ENCODE measurements around the gene SOX5.

SOX5 gene

DNA sequence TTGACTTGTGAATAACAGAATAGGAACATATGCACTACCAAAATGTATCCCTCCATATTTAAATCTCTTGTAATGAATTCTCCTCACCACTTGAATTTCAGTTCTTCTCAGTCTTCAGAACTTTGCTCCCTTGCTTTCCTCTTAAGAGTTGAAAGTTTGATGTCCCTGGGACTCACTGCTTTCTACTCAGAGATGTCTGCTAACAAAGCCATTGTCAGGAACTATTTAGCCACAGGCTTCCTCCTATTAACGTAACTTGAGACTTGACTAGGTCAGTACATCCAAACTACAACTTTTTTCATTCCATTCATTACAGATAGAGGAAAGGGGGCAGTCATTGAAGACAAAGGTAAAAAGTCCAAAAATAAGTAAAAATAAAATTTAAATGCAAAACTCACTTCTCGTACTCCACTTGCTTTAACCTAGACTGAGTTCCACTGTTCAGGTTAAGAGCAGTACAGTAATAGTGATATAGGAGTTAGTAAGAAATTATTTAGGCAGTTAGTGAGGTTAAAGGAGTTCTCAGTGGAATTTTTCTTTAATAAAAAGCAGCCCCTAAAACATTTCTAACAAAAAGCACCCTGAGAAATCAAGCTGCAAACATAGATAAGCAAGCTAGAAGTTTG lies 364.2 kb downstream of the SOX5 start:
- DNase-seq: no peak

GRCh38 chr12:23581913-23582312 lies 367.6 kb downstream of the SOX5 start:
- no peak for DNase-seq

- no peak for DNase-seq
Observed at GRCh38 chr12:23579257-23579656, 370.2 kb downstream of the SOX5 start.

DNA sequence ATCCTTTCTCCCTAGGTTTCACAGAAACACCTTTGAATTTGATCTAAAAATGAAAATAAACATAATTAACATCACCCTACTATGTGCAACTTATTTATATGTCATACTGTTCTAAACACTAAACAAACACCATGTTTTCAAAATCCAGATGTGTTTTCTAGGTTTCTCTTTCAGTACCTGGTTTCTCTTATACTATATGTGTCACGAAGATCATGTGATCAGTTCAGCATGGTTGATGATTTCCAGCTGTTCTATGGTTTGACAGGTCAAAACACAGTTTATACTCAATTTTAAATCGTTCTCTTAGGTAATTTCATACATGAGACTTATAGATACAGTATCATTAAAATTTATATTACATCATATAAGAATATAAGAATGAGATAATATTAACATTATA lies 373.1 kb downstream of the SOX5 start:
- no peak for DNase-seq

- no peak for DNase-seq
Observed at GRCh38 chr12:23569356-23569755, 380.1 kb downstream of the SOX5 start.

DNA sequence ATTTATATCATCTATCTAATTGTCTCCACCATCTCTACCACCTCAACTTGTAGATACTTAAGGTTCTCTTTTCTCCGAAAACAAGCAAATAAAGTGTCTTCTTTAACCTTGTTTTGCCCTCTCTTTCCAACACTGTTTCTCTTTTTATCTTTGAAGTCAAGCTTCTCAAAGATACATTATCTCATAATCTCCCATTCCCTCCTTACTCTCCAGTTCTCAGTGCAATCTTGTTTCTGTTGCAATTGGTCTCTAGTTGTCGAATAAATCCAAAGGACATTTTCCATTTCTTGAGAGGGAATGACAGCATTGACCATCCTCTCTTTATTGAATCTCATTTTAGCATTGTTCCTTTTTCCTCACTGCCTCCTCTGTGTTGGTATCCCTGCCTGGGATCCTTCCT lies 383.3 kb downstream of the SOX5 start:
- no peak for DNase-seq

DNA sequence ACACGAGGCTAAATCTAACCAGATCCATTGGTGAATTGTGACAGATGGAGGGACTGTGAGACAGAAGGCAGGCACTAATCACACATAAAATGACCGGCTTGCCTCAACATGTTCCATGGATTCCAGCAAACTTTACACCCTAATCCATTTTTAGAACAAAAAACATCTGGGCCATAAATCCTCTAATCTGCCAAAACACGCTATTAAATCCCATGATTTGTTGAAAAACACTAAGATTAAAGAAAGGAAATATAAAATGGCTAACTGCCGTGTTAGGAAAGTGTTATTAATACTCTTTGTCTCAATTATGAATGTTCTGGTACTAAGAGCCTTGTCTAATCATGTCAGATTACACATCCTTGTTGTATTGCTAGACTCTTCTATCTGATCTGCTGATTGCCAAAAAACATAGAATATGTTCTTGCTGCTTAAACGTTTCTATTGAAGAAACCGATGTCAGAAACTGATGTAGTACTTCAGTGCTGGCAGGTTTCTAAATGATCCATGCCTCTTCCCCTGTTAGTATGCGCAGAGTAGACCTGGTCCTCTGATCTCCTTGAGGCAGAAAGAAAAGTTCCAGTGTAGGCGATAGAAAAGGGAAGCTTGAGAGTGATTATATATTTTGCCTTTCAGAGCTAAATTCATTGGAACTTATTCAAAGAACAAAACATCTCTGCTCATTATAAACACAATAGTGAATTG lies 384.9 kb downstream of the SOX5 start:
- DNase-seq: no peak

GRCh38 chr12:23561364-23562345 lies 387.8 kb downstream of the SOX5 start:
- no peak for DNase-seq

DNA sequence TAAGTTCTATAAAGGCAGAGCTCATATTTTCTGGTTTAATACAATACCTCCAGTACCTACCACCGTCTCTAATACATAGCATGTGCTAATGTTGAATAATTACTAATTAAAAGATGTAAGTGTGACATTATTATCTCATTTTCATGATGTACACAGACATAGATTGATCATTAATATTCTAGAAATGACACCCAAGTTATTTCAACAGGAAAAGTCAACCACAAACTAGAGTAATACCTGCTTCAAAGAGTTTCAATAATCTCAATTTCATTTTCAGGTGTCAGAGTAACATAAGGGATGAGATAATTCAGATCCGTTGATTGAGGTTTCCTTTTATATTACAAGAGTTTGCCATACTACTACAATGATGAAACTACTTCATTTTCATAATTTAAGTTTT lies 388.9 kb downstream of the SOX5 start:
- no peak for DNase-seq

- no peak for DNase-seq
Observed at GRCh38 chr12:23559268-23559753, 390.2 kb downstream of the SOX5 start.

DNA sequence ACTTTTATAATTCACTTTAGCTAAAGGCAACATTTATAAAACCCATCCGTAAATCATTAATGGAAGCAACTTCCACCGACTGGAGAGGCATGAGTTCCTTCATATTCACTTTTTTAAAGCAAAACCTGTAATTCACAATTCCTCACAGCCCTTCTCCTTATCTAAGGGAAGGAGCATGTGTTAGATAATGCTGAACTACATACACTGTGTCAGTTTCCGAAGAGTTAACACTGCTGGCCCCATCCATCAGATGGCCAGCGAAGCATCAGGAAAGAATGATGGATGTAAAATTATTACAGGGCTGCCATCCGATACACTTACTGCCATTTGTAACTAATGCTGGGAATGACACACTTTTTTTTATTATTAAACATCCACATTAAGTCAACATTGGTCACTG lies 392.8 kb downstream of the SOX5 start:
- DNase-seq: no peak

DNA sequence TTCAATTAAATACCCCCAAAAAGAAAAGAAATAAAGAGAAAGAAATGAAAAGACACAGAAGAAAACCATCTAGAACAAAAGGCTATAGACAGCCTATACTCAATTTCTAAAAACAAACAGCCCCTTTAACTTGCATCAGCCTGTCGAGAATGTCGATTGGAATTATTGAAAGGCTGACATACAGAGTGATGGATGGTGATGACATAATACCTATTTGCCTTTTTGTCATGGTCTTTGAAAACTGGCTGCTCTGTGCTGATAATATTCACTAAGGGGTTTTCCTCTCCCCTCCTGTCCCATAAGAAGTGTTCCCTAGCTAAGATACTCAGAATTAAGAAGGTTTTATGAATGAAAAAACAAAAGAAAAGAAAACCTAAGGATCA lies 393.7 kb downstream of the SOX5 start:
- no peak for DNase-seq

DNA sequence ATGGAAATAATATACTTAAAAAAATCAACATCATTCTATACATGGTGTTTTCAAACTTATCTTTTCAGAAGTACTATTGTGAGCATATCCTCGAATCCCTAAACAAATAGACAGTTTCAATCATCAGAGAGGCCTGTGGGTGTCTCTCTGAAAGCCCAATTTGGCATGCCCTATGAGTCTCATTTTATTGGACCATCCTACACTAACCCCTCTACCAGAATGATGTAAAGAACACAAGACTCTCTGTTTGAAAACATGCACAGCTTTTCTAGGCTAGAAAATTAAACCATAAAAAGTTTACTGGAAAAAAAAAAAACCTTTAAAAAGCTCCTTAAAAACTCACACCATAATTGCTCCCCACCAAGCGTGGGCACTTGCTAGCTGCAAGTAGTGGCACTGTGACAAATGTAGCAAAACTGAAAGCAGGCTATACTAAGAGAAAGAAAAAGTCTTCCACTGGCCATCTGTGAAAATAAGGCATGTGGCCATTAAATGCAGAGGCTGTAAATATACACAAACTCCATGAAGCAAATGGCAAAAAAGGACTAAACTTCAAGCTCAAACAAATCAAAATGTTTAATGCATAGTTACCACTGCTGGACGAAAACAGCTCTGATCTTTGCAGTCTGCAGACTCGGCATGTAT lies 394.2 kb downstream of the SOX5 start:
- no peak for DNase-seq

- DNase-seq: no peak
Observed at GRCh38 chr12:23552417-23552816, 397.1 kb downstream of the SOX5 start.

GRCh38 chr12:23550753-23551152 lies 398.7 kb downstream of the SOX5 start:
- DNase-seq: no peak

DNA sequence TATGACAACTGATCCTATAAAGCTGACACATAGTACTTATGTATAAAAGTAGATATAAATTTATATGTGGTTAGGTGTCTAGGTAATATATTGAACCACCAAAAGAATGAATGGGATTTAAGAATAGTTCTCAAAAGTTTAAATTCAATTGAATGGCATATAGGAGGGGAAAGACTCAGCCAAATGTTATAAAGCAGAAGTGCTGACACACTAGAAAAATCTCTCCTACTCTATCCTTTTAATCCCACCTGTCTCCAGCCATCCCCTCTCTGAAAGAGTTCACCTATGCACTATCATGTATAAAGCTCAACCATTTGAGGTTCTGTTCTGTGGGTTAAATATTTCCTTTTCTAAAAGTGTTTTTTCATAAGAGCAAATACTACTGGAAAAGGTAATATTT lies 400.7 kb downstream of the SOX5 start:
- DNase-seq: no peak

DNA sequence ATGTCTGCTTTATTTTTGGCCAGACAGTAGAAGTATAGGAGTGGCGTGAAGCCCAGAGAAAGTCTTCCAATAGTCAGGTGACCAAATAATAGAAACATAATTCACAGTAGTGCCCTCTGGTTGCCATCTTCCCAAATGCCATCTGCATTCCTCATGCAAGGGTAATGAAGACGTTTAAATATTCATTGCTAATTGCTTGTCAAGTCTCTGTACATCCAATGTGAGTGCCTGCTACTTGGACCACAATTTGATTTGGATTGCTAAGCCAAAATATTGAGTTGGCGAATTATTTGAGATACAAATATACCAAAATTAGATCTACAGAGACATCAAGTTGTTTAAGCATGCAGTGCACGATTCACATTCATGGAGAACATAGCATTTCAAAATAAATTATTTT lies 402.7 kb downstream of the SOX5 start:
- DNase-seq: no peak

DNA sequence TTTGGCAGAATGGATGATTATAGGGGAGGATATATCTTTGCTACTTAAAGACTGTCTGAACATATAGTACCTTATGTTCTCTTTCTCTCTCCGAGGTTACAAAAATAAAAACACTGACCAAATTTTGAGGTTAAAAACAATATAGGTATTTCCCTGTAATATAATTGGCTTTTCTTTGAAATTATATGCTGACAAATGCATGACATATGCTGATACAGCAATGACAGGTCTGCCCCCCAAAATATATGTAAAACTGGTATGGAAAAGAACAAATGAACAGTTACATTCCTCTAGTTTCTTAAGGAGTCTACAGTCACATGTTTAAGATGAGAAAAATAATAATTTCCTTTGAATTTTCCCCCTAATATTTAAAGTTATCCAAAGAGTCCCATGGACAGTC lies 405.7 kb downstream of the SOX5 start:
- DNase-seq: no peak

- DNase-seq: no peak
Observed at GRCh38 chr12:23542187-23542586, 407.3 kb downstream of the SOX5 start.

- DNase-seq: no peak
Observed at GRCh38 chr12:23540572-23540971, 408.9 kb downstream of the SOX5 start.

DNA sequence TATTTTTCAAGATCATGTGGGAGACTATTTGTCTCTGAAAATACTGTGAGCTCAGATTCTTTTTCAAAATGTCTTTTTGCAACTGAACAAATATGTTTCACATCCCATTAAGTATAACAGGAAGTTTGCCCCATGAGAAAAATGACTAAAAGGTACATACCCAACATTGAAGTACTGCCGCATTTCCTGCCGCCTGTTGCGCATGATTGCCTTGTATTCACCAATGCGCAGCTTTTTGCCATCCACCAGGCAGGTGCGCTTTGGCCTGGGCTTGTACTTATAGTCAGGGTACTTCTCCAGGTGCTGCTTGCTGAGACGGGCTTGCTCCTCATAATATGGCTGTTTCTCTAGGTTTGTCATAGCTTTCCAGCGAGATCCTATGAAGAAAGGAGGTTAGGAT lies 413.2 kb downstream of the SOX5 start:
- no peak for DNase-seq

DNA sequence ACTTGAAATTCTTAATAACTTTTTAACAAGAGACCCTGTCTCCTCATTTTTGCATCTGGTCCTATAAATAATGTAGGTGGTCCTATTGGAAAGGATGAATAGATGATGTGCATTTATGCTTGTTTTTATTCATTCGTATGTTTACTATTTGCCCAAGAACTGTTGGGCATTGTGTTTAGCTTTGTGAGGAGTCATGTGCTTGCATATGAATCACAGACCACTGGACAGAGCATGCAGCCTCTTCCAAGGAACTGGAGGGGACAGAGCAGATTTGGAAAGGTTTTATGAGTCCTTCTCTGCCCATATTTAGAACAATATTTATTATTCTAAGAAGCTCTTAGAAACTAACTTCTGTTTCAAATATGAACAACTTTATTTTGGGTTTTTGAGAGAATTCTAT lies 414.0 kb downstream of the SOX5 start:
- DNase-seq: no peak

GRCh38 chr12:23534196-23534595 lies 415.3 kb downstream of the SOX5 start:
- no peak for DNase-seq
